ENCODE results near the gene AREL1.
"Not testable (repeated sequence)": the region's sequence is repeated elsewhere in the genome, so short reads cannot be mapped to it uniquely, and the experiment has no call there.

The AREL1 gene, protein sequence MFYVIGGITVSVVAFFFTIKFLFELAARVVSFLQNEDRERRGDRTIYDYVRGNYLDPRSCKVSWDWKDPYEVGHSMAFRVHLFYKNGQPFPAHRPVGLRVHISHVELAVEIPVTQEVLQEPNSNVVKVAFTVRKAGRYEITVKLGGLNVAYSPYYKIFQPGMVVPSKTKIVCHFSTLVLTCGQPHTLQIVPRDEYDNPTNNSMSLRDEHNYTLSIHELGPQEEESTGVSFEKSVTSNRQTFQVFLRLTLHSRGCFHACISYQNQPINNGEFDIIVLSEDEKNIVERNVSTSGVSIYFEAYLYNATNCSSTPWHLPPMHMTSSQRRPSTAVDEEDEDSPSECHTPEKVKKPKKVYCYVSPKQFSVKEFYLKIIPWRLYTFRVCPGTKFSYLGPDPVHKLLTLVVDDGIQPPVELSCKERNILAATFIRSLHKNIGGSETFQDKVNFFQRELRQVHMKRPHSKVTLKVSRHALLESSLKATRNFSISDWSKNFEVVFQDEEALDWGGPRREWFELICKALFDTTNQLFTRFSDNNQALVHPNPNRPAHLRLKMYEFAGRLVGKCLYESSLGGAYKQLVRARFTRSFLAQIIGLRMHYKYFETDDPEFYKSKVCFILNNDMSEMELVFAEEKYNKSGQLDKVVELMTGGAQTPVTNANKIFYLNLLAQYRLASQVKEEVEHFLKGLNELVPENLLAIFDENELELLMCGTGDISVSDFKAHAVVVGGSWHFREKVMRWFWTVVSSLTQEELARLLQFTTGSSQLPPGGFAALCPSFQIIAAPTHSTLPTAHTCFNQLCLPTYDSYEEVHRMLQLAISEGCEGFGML

DNA sequence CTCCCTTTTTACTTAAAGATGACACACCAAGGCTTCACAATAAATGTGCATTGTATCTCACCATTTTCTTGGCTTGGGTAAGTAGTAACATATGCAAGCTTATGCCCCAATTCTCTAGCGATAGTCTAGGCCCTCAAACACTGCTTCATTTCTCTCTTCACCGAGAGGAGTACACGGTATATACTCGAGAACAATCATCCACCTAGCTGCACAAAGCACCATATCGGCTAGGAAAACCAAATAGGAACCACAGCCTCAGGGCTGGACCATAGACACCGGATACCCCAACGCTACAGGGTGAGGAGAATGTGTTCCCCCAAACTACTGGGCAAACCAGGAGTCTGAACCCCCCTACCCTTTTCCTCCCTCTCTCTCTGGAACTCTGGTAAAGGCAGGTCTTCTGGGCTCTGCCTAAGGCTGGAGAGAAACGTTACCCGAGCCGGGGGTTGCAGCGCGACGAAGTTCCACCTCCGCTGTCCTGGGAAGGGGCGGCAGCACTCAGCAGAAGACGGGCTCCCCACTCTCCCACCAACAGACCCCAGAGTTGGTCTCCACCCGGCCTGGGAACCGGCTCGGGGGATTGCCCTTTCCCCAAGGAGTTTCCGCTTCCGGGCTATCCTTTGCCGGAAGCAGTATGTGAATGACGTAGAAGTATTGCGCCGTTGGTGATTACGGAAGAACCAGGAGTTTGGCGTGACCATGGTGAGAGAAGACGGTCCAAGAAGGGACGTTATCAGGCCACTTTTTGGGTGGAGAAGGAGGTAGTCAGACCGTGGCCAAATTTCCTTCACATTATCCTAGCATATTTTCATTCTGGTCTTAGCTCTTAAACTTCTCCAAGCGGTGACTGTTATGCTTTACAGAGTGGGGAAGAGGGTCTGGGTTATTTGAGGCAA, at the start of gene AREL1, which contains the start of gene FCF1:
AREL1 (minus strand) TSS at position 582 of the 896 bp plus-strand sequence. CDS start 27,465 bp downstream, outside the sequence.
FCF1 (plus strand) TSS at position 646 of the 896 bp plus-strand sequence; CDS start at position 700, 54 bp downstream.
- DNase-seq = no peak

DNA sequence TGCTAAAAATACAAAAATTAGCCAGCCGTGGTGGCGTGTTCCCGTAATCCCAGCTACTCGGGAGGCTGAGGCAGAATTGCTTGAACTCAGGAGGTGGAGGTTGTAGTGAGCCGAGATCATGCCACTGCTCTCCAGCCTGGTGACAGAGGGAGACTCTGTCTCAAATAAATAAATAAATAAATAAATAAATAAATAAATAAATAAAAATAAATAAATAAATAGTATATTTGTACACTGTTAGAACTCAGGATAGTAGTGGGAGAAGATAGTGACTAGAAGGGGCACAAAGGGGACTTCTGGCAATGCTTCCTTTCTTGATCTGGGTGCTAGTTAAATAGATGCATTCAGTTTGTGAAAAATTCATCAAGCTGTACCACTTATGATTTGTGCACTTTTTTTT, 45.6 kb upstream of the AREL1 start:
- DNase-seq = not testable (repeated sequence)

DNA sequence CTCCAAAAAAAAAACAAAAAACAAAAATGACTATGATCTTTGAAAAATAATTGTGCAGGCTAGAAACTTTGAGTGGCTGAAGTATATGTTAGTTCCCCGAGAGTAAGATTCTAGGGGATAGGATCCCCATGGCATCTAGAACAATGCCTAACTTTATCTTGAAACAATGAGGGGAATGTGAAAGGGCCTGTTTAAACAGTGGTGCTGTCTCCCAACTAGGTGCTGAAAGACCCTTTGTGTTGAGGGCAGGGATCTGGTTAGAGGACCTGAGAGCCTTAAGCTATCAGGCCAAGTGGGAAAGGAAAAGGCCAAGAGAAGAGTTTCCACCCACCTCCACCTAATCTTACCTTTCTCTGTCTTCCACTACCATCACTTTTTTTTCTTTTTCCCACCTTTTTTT, 43.4 kb upstream of the AREL1 start:
- DNase-seq = no peak

DNA sequence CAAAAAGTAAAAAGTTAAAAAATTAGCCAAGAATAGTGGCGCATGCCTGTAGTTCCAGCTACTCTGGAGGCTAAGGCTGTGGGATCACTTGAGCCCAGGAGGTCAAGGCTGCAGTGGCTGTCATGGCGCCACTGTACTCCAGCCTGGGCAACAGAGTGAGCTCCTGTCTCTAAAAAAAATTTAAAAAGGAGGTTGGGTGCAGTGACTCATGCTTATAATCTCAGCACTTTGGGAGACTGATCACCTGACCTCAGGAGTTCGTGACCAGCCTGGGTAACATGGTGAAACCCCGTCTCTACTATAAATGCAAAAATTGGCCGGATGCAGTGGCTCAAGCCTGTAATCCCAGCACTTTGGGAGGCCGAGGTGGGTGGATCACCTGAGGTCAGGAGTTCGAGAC, 42.0 kb upstream of the AREL1 start:
- DNase-seq = no peak

DNA sequence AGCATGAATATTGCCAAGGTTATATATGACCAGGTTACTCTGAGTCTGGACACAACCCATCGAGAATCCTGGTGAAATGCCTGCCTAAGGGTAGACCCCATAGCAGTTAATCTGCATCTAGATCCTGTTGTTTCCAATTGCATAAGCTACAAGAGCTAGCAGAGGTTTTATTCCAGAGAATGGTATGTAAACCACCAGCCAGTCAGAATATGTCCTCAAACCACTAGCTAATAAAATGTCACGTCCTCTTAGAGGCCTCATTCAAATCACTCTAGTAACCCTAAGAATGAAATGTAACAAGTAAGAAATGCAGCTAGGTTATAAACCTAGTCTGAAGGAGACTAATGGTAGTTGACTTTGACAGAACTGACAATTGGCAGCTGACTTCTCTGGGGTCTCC, 41.3 kb upstream of the AREL1 start:
- no peak for DNase-seq

DNA sequence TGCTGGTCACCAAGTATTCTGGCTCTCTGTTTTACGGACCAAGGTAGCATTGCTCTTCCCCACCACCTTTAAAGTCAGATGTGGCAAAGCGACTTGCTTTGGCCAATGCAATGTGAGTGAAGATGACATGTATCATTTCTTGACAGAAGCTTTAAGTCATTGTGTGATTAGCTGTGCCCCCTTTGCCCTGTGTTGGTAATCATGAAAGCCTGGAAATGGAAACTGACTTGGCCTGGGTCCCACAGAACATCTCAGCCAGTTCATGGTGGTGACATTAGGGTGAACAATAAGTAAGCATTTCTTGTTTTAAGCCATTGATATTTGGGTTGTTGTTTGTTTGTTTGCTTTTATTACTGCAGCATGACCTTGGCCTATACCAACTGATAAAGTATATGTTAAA, 34.4 kb upstream of the AREL1 start:
- DNase-seq = no peak

DNA sequence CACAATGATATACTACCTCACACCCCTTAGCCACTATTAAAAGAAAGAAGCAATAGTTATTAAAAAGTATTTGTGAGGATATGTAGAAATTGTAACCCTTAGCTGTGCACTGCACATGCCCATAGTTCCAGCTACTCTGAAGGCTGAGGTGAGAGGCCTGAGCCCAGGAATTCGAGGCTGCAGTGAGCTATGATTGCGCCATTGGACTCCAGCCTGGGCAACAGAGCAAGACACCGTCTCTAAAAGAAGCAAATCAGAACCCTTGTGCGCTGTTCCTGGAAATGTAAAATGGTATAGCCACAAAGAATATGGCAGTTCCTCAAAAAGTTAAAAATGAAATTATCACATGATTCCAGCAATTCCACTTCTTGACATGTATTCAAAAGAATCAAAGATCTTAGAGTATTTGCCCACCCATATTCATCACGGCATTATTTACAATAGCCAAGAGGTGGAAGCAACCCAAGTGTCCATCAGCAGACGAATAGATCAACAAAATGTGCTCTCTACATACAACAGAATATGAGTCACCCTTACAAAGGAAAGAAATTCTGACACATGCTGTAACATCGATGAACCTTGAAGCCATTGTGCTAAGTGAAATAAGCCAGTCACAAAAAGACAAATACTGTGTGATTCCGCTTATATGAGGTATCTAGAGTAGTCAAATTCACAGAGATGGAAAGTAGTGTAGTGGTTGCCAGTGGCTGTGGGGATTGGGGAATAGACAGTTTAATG, 26.6 kb upstream of the AREL1 start:
- DNase-seq = no peak

DNA sequence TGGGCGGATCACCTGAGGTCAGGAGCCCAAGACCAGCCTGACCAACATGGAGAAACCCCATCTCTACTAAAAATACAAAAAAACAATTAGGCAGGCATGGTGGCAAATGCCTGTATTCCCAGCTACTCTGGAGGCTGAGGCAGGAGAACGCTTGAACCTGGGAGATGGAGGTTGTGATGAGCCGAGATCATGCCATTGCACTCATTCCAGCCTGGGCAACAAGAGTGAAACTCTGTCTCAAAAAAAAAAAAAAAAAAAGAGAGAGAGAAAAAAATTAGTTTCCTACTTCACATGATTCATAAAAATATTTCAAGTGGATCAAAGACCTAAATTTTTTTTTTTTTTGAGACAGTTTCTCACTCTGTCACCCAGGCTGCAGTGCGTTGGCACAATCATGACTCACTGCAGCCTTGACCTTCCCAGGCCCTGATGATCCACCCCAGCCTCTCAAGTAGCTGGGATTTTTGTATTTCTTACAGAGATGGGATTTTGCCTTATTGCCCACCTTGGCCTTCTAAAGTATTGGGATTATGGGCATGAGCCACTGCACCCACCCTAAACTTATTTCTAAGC, 25.0 kb upstream of the AREL1 start:
- DNase-seq = no peak

DNA sequence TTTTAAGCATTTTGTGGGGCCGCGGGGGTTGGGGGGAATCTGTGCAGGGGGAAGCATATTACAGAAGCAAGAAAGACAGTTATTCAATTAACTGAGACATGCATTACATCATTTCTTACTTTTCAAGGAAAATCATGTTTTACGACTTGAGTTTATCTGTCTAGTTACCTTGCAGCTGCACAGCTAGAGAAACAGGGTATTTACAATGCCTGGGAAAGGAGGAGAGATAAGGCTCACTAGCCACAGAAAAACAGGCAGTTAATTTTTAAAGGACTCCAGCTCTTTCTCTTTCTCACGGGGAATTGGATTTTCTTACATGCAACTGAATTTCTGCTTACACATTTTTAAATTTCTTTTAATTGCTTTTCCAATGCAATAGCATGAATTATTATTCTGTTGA, 22.2 kb upstream of the AREL1 start:
- DNase-seq = no peak

DNA sequence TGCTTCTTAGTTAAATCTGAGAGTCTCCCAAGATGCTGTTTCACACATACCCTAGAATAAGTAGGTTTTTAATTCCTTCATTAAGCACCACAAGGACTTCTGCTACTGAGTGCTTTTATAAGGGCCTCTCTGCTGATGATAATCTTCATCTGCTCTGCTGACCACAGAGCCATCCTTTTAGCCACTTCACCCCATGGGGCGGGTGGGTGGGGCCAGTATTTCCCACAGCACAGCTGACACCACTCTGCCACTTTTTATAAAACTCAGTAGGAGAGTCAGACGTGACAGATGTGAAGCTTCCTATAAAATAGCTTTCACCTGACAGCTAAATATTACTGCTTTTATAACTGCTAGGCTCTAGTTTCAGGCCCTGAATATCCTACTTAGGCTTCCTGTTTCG, 20.3 kb upstream of the AREL1 start:
- no peak for DNase-seq

DNA sequence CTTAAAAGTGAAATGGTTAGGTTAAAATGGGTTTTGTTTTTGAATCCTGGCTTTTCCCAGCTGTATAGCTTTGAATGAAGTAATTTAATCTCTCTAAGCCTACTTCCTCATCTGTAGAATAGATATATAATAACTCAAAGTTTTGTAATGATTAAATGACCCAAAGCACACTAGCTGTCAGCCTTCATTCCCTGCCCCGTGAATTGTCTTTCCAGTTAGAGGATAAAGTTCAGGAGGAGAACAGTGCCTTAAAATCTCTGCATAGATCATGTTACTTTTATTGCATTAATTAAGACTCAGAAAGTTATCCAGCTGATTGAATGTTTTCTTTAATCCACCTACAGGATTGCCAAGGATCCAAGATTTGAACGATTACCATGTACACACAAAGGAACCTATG, 19.5 kb upstream of the AREL1 start:
- DNase-seq = no peak

DNA sequence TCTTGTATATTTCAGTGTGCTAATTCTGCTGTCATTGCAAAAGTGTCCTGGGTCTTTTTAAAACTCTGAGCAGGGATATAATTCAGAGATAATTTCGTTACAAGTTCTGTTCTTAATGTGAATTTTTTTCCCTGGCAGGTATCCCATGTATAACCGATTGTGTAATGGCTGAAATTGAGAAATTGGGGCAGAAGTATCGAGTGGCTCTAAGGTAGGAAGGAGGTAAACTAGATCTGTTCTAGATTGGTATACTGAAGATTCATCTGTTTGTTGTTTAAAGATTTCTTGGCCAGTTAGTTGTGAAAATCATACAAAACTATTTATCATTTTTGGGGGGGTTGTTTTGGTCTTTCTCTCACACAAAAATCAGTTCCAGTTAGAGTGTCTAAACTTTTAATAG, 10.3 kb upstream of the AREL1 start:
- DNase-seq = no peak

DNA sequence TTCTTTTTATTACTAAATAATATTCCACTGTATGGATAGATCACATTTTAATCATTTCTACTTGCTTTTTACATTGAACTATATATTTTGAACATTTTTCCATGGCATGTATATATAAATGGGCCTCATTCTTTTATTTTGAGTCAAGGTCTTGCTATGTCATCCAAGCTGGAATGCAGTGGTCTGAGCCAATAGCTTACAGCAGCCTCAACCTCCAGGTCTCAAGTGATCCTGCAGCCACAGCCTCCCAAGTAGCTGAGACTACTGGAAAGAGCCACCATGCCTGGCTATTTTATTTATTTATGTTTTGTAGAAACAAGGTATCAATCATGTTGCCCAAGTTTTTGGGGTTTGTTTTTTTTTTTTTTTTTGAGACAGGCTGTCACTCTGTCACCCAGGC, 7.6 kb upstream of the AREL1 start:
- no peak for DNase-seq

DNA sequence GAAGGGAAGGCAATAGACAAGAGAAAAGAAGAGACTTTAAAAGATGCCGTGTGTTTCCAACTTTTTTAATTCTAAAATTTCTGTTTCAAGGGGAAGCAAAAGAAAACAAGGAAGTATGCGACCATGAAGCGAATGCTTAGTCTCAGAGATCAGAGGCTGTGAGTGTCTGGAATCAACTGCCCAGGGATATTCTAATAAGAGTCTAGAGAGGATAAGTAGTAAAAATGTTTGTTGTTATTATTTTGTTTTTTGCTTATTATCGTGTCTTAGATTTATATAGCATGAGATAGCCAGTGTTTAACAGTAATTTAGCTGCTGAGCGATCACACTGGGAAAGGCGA, 485 bp upstream of the AREL1 start:
- DNase-seq = no peak

DNA sequence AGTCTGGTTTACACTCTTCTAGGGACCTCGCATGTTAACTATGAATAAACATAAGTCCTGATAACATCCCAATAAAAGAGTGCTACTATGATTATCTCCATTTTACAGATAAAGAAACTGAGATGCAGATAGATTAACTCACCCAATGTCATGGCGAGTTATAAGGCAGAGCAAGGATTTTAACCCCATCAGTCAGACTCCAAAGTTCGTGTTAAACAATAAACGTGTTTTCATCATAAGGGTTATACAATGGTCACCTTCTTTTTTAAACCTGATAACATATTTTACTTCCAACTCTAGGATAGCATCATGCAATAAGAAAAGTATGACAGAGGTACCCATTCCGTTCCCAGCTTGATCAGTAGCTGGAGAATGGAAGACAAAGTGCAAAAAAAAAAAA, 1.2 kb downstream of the AREL1 start:
- no peak for DNase-seq

DNA sequence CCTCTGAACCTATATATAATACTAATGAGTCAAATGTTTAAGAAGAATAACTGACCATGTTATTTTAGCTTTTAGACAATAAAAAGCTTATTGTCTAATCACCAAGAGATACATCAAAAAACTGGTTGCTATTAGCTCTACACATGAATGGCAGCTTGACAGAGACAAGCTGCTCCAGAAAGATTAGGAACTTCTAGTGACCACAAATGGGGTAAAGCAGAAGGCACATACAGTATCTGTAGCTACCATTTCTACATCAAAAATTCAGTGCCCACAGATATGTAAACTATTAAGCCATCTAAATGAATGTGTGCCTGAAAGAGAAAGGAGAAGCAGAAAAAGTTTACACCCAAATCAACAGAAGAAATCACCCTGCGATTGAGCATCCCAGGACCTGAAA, 2.4 kb downstream of the AREL1 start:
- DNase-seq = no peak

DNA sequence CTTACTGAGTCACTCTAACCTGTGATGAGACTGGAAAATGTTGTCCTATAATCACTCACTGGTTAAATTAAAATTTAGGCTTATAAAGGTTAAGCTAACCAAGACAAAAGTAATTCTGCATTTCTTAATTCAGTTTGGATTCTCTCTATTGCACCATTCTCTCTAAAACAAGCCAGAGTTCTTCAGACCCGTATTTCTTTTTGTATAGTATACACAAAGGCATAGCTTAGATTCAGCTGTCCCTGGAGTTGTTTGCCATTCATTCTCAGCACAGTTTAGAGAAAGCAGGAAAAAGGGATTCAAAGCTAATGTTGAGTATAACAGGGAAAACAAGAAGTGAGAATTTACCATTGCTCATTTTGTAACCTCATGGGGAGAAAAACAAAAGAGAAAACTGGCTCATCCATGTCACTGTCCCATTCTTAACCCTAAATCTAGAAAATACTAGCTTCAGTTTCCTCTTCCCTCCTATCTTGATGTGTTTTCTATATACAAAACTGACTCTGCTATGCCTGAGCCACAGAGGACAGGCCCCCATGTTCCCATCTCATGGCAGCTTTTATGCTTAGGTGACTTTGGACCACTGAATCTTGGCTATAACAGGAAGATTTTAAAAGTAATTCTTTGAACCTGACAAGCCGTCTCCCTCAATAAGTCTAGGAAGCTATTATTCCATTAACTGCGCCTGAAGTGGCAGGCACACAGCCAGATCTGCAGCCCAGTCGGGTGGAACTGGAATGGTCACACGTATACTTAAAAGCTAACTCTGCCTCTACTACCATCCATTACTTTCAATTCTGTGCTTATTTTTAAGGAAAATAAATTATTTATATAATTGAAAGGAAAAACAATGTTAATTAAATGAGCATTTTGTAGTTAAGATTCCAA, 7.0 kb downstream of the AREL1 start:
- no peak for DNase-seq

DNA sequence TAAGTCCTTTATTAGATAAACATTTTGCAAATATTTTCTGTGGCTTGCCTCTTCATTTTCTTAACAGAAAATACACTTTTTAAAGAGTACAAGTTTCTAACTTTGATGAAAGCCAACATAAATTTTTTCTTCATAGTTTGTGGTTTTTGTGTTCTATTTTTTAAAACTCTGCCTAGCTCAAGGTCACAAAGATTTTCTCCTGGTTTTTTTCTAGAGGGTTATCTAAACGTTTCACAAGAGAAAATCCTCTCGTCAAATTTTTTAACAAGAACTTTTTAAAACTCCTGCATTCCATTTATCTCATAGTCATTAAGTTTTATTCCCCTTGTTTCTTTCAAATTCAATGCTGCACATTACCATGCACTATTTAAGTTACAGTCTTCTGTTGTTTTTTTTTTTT, 8.2 kb downstream of the AREL1 start:
- no peak for DNase-seq

DNA sequence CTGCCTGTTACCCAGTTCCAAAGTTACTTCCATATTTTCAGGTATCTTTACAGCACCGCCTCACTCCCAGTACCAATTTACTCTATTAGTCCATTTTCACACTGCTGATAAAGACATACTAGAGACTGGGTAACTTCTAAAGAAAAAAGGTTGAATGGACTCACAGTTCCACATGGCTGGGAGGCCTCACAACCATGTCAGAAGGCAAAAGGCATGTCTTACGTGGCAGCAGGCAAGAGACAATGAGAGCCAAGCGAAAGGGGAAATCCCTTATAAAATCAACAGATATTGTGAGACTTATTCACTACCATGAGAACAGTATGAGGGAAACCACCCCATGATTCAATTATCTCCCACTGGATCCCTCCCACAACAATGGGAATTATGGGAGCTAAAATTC, 9.8 kb downstream of the AREL1 start:
- no peak for DNase-seq

DNA sequence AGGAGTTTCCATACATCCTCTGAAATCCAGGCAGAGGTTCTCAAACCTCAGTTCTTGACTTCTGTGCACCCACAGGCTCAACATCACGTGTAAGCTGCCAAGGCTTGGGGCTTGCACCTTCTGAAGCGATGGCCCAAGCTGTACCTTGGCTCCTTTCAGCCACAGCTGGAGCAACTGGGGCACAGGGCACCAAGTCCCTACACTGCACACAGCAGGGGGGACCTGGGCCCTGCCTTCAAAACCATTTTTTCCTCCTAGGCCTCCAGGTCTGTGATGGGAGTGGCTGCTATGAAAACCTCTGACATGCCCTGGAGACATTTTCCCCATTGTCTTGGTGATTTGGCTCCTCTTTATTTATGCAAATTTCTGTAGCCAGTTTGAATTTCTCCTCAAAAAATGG, 10.6 kb downstream of the AREL1 start:
- no peak for DNase-seq

DNA sequence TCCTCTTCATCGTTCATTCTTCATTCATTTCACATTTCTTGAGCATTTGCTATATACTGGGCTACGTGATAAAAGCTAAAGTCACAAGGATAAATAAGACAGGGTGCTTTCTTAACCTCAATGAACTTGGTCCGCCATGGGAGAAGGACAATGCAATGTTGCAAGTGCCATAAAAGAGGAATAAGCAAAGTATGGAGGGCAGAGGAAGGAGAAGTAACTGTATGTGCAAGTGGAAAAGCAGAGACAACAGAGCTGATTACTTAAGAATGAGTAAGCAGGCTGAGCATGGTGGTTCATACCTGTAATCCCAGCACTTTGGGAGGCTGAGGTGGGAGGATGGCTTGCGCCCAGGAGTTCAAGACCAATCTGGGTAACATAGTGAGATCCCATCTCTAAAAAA, 14.4 kb downstream of the AREL1 start:
- DNase-seq = no peak
